Psoas muscle (tissue), 8 donors: ENCODE data around the gene ATP13A5. TPM values are rescaled to one million over a fixed set of nuclear protein-coding genes. Genes with fewer than 3 reads are reported as not detected.

Experiments
- ATAC-seq, 4 donors: fragments of 200-7000 bp; cut with Tn5 transposase; one replicate each; pipeline ENCODE4 v1.9.1; 2020; ENCODE audit warnings: moderate library complexity in 3 of 4, mild to moderate bottlenecking in 2 of 4
- DNase-seq, 2 donors: peaks; one replicate each; pipeline ENCODE4 v3.0.0-alpha.2; 2020
- H3K27ac ChIP-seq: fragments of 200-600 bp; one replicate; pipeline ENCODE4 v1.8.0; 2022
- H3K27me3 ChIP-seq, 3 donors: fragments of 200-600 bp in 1 of 3; one replicate each; pipeline versions ENCODE4 v1.6.1 to v1.8.0; 2013 to 2022; ENCODE audit warnings: low read length in 2 of 3, mild to moderate bottlenecking in 2 of 3, moderate library complexity in 1 of 3; ENCODE audit not compliant: insufficient read depth in 3 of 3
- H3K36me3 ChIP-seq, 2 donors: fragments of 200-600 bp in 1 of 2; one replicate each; pipeline versions ENCODE4 v1.6.1 to v1.8.0; 2013 to 2022; ENCODE audit warnings: low read depth in 1 of 2, mild to moderate bottlenecking in 1 of 2, moderate library complexity in 1 of 2; ENCODE audit not compliant: insufficient read depth in 1 of 2
- H3K4me1 ChIP-seq: fragments of 200-600 bp; one replicate; pipeline ENCODE4 v1.8.0; 2022
- H3K4me3 ChIP-seq: fragments of 200-600 bp; one replicate; pipeline ENCODE4 v1.8.0; 2022; ENCODE audit warnings: mild to moderate bottlenecking
- H3K9me3 ChIP-seq: fragments of 200-600 bp; one replicate; pipeline ENCODE4 v1.8.0; 2022
- CTCF ChIP-seq: fragments of 200-600 bp; IDR thresholded peaks from one replicate; pipeline ENCODE4 v1.8.0; 2022; ENCODE audit warnings: antibody characterized with exemption
- WGBS, 3 donors: extraction: QIAGEN DNeasy Blood & Tissue Kit; methylation state at CpG; one replicate each; pipeline versions ENCODE4 v1.1.6 to v1.1.7; 2013; 5-methylcytosine and 5-hydroxymethylcytosine counted together
- intact Hi-C, 2 donors: fragments of 100-400 bp; cut with DNase I; formaldehyde crosslinking; loops; one replicate each; pipeline versions ENCODE4 v1.11.0 to v1.14.2; 2022
- polyA plus RNA-seq, 3 donors: library from polyadenylated mRNA; stranded (reverse); fragments of 200-250 nt; gene quantifications; one replicate each; pipeline ENCODE4 v1.2.3, GENCODE V29; 2013
- total RNA-seq, 4 donors: library from RNA; stranded (reverse); fragmentation: NEBNext Ultra II Directional in 2 of 4; extraction: Animal tissue kit (Norgen Biotek cat#: 25700) in 2 of 4; gene quantifications; one replicate each; pipeline versions ENCODE4 v1.2.1 to v1.2.4, GENCODE V29; 2021 to 2023
- donor health status: healthy with polysubstance abuse.
- donor health status: DM: no; HTN: no; CAD: no; lungs with moderate emphysema.
- donor health status: Bipolar disorder and iron deficiency.
- donor health status: healthy.
- donor health status: DM: yes; HTN: yes; CAD: no.
- donor health status: DM: no; HTN: no; CAD: no.
- donor health status: DM: no; HTN: no; CAD: no.
- donor health status: DM: yes; HTN: yes; CAD: no.

ATP13A5 gene
- total and polyA plus RNA-seq, 7 donors = 0.07 TPM; not detected in 6

GRCh38 chr3:193391902-193392301 lies 13.3 kb upstream of the ATP13A5 start:
- DNase-seq = no peak
- no peaks in the 10 kb centered on the region for H3K36me3 ChIP-seq
- no peak overlapping the region for H3K27ac ChIP-seq
- H3K4me3 ChIP-seq = no peak overlapping the region
- H3K4me1 ChIP-seq = no peaks in the 10 kb centered on the region
- no peaks in the 10 kb centered on the region for H3K9me3 ChIP-seq
- H3K27me3 ChIP-seq = no peaks in the 10 kb centered on the region
- ATAC-seq = no peak
- intact Hi-C loops = no loop called here
- 15 to 29% (median 23%) methylated on average over 3 of the region's 3 CpGs for WGBS, 3 donors
- no peak for TF ChIP-seq CTCF

GRCh38 chr3:193389335-193389734 lies 10.8 kb upstream of the ATP13A5 start:
- H3K4me1 ChIP-seq = no peaks in the 10 kb centered on the region
- H3K4me3 ChIP-seq = no peak overlapping the region
- H3K27ac ChIP-seq = no peak overlapping the region
- TF ChIP-seq CTCF = no peak
- ATAC-seq = no peak
- no peaks in the 10 kb centered on the region for H3K27me3 ChIP-seq
- WGBS, 3 donors = 79 to 83% (median 82%) methylated on average over 2 of the region's 2 CpGs
- intact Hi-C loops = no loop called here
- no peak for DNase-seq
- H3K9me3 ChIP-seq = no peaks in the 10 kb centered on the region
- no peaks in the 10 kb centered on the region for H3K36me3 ChIP-seq

DNA sequence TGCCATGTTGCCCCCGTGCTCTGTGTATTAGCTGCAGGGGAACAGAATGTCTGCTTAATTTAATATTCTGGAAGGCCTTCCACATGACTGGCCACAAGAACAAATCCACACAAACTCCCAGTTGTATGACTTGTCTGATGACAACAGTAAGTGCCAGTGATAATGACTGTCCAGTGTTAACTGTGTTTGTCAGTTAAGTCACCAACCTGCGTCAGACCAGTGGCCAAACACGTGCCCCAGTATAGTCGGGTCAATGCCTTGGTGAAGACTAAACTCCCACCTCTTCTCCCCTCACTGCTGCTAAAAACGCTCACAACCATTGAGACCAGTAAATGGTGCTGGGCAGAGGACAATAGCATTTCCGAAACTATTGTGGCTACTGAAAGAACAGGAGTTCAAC lies 9.8 kb upstream of the ATP13A5 start:
- 84 to 85% (median 84%) methylated on average over 6 of the region's 6 CpGs for WGBS, 3 donors
- no peak overlapping the region for H3K4me3 ChIP-seq
- intact Hi-C loops = no loop called here
- H3K27ac ChIP-seq = no peak overlapping the region
- DNase-seq (no peak), ATAC-seq (no peak)
- H3K9me3 ChIP-seq = no peaks in the 10 kb centered on the region
- TF ChIP-seq CTCF = no peak
- no peaks in the 10 kb centered on the region for H3K4me1 ChIP-seq
- H3K27me3 ChIP-seq = no peaks in the 10 kb centered on the region
- H3K36me3 ChIP-seq = no peaks in the 10 kb centered on the region

DNA sequence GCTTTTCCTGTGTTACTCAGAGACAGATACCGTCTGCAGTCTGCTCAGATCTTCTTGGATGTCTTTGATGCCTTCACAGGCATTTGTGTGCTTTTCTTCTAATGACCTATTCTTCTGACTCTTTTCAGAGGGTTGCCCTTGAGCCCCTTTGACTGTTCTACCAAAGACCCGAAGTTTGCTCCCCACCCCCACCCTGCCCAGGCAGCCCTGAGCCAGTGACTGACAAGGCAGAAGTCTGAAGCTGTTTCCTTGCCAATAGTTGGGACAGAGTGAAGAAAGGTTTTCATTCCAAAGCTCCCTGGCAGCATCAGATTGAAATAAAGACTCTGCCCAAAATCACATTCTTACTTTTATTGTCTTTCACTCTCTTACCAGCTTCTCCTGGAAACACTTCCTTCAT lies 9.0 kb upstream of the ATP13A5 start:
- no peaks in the 10 kb centered on the region for H3K4me1 ChIP-seq
- no peak overlapping the region for H3K27ac ChIP-seq
- H3K27me3 ChIP-seq = no peaks in the 10 kb centered on the region
- no peak for ATAC-seq
- intact Hi-C loops = no loop called here
- TF ChIP-seq CTCF = no peak
- H3K9me3 ChIP-seq = no peaks in the 10 kb centered on the region
- H3K36me3 ChIP-seq = no peaks in the 10 kb centered on the region
- WGBS, 3 donors = 39 to 42% (median 39%) methylated on average over 2 of the region's 2 CpGs
- H3K4me3 ChIP-seq = no peak overlapping the region
- no peak for DNase-seq

DNA sequence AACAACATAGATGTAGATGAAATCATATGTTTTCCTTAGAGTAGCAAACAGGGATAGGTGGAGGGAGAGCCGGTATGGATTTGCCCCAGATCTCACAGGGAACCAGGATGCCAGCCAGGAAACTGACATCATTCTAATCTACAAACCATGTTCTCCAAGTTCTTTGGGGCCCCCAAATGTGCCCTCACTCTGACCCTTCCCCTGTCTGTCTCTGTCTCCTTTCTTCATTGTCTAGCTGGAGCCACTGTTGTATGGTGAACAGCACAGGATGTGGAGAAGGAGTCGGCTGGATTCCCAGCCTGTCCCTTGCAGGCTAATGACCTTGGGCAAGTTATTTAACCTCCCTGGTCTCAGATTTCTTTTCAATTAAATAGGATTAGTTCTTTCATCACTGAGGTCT lies 962 bp downstream of the ATP13A5 start:
- no peaks in the 10 kb centered on the region for H3K9me3 ChIP-seq
- ATAC-seq (no peak), DNase-seq (no peak)
- no peaks in the 10 kb centered on the region for H3K4me1 ChIP-seq
- no peak overlapping the region for H3K4me3 ChIP-seq
- WGBS, 3 donors = 12 to 21% (median 19%) methylated on average over 2 of the region's 2 CpGs
- no peak for TF ChIP-seq CTCF
- H3K36me3 ChIP-seq = no peaks in the 10 kb centered on the region
- H3K27me3 ChIP-seq = no peaks in the 10 kb centered on the region
- no peak overlapping the region for H3K27ac ChIP-seq
- intact Hi-C loops = no loop called here
